SU-DHL-6 (cell line): Measurements from ENCODE around the gene ABHD3.

Source experiments
- H2AFZ ChIP-seq: fragments of 200-600 bp; sonication (generic); 2 replicates; pipeline ENCODE4 v1.6.1; 2014; ENCODE audit warnings: low read depth, mild to moderate bottlenecking, moderate library complexity, mixed read lengths, antibody characterized with exemption, low read length; ENCODE audit not compliant: severe bottlenecking
- H3F3A ChIP-seq: fragments of 200-600 bp; shearing (Covaris generic); 2 replicates; pipeline ENCODE4 v1.6.0; 2016; ENCODE audit warnings: antibody characterized with exemption, mild to moderate bottlenecking; ENCODE audit not compliant: insufficient read depth
- H3K27ac ChIP-seq: fragments of 200-600 bp; sonication (generic); 2 replicates; pipeline ENCODE4 v1.5.1; 2016; ENCODE audit warnings: low read depth, mild to moderate bottlenecking, low read length, moderate library complexity, mixed read lengths
- H3K27me3 ChIP-seq: fragments of 200-600 bp; sonication (generic), shearing (Covaris generic); 2 replicates; pipeline ENCODE4 v1.6.0; 2014; ENCODE audit warnings: mild to moderate bottlenecking, low read length
- H3K36me3 ChIP-seq: fragments of 200-600 bp; sonication (generic); 2 replicates; pipeline ENCODE4 v1.6.1; 2014; ENCODE audit warnings: mild to moderate bottlenecking, low read length, mixed read lengths
- H3K4me2 ChIP-seq: fragments of 300-600, 200-600 bp; shearing (Covaris generic), sonication (generic); 2 replicates; pipeline ENCODE4 v1.6.0; 2014; ENCODE audit warnings: low read length, low read depth, mild to moderate bottlenecking; ENCODE audit not compliant: poor library complexity, severe bottlenecking
- H3K4me3 ChIP-seq: fragments of 200-600 bp; sonication (generic); 2 replicates; pipeline ENCODE4 v1.5.1; 2014; ENCODE audit warnings: antibody characterized with exemption, low read length, mild to moderate bottlenecking, mixed read lengths; ENCODE audit not compliant: insufficient read depth, poor library complexity, severe bottlenecking
- H3K79me2 ChIP-seq: fragments of 200-600 bp; sonication (generic); 2 replicates; pipeline ENCODE4 v1.6.1; 2014; ENCODE audit warnings: mild to moderate bottlenecking, low read length, moderate library complexity; ENCODE audit not compliant: insufficient read depth
- H3K9ac ChIP-seq: fragments of 200-600 bp; sonication (generic); 2 replicates; pipeline ENCODE4 v1.7.0; 2014; ENCODE audit warnings: mild to moderate bottlenecking, low read length
- H3K9me2 ChIP-seq: fragments of 200-600 bp; sonication (generic); replicated peaks from 2 replicates; pipeline ENCODE4 v1.6.1; 2014; ENCODE audit warnings: low read length; ENCODE audit not compliant: insufficient read depth
- H3K9me3 ChIP-seq: fragments of 200-600 bp; sonication (generic); 2 replicates; pipeline ENCODE4 v1.6.1; 2014; ENCODE audit warnings: low read length, mixed read lengths; ENCODE audit not compliant: insufficient read depth
- H4K20me1 ChIP-seq: fragments of 200-600 bp; sonication (generic); 2 replicates; pipeline ENCODE4 v1.6.1; 2014; ENCODE audit warnings: low read depth, mild to moderate bottlenecking, antibody characterized with exemption, low read length, moderate library complexity, mixed read lengths
- CTCF ChIP-seq: fragments of 200-600 bp; sonication (generic); IDR thresholded peaks from one replicate; pipeline ENCODE4 v1.5.1; 2017; ENCODE audit warnings: antibody characterized with exemption, mild to moderate bottlenecking, low read length, moderate library complexity; ENCODE audit not compliant: insufficient read depth, poor library complexity, severe bottlenecking
- EZH2phosphoT487 ChIP-seq: fragments of 200-600 bp; sonication (generic), shearing (Covaris generic); conservative IDR thresholded peaks from 2 replicates; pipeline ENCODE4 v1.6.1; 2018; ENCODE audit warnings: mild to moderate bottlenecking, antibody characterized with exemption, low read length, moderate library complexity, mixed read lengths

The ABHD3 gene

GRCh38 chr18:21704603-21705364, at the start of gene ABHD3:
Gene ABHD3, minus strand, starts transcription at chr18:21704774. Its CDS starts 109 bp downstream, at chr18:21704665.
- Histone ChIP-seq H3K4me2 (peak within 1 kb of the TSS; percentile 80), H3K27me3 (no peaks in the 10 kb centered on the region), H3K9ac (peak within 1 kb of the TSS; percentile 95), H4K20me1 (no peaks in the 10 kb centered on the region), H3K9me2 (no peaks in the 10 kb centered on the region), H3K27ac (peak within 1 kb of the TSS; percentile 87), H3K9me3 (no peaks in the 10 kb centered on the region), H3K4me3 (peak within 1 kb of the TSS; percentile 67), H3F3A (peaks cover 33% of the 10 kb centered on the region), H3K36me3 (peaks cover 22% of the 10 kb centered on the region; the same call in 1 of the 2 replicates), H2AFZ (peak within 1 kb of the TSS; percentile 80), H3K79me2 (peaks cover 41% of the 10 kb centered on the region)
- TF ChIP-seq CTCF, result no peak
- TF ChIP-seq EZH2phosphoT487, result no peak

GRCh38 chr18:21747764-21748693, 43.5 kb upstream of the ABHD3 start:
- Histone ChIP-seq H3K9me3 (no peaks in the 10 kb centered on the region), H3K9me2 (no peaks in the 10 kb centered on the region), H3K36me3 (no peaks in the 10 kb centered on the region), H3K79me2 (peaks cover 93% of the 10 kb centered on the region), H3F3A (peaks cover 21% of the 10 kb centered on the region; the same call in 1 of the 2 replicates), H3K4me3 (no peak overlapping the region), H2AFZ (no peak overlapping the region), H3K4me2 (no peak overlapping the region), H4K20me1 (peaks cover 42% of the 10 kb centered on the region), H3K27me3 (no peaks in the 10 kb centered on the region), H3K9ac (no peak overlapping the region), H3K27ac (no peak overlapping the region)
- no peak for TF ChIP-seq EZH2phosphoT487

GRCh38 chr18:21747268-21747667, 42.7 kb upstream of the ABHD3 start:
- H3K4me2 ChIP-seq, result peak overlapping the region; percentile 4
- H2AFZ ChIP-seq, result no peak overlapping the region
- peaks cover 45% of the 10 kb centered on the region for H4K20me1 ChIP-seq
- no peaks in the 10 kb centered on the region for H3K9me2 ChIP-seq
- H3K79me2 ChIP-seq, result peaks cover 95% of the 10 kb centered on the region
- no peak overlapping the region for H3K4me3 ChIP-seq
- H3F3A ChIP-seq, result peaks cover 24% of the 10 kb centered on the region; the same call in 1 of the 2 replicates
- no peaks in the 10 kb centered on the region for H3K9me3 ChIP-seq
- no peaks in the 10 kb centered on the region for H3K36me3 ChIP-seq
- H3K27ac ChIP-seq, result no peak overlapping the region
- H3K9ac ChIP-seq, result no peak overlapping the region
- TF ChIP-seq EZH2phosphoT487 (no peak), CTCF (no peak)
- H3K27me3 ChIP-seq, result no peaks in the 10 kb centered on the region
